Urothelium cell line (cell line): ENCODE data around the gene FBXO11.
"Not testable (repeated sequence)": the region's sequence is repeated elsewhere in the genome, so short reads cannot be mapped to it uniquely, and the experiment has no call there.

Experiments
- DNase-seq: peaks from one replicate; pipeline ENCODE4 v3.0.0; 2011; ENCODE audit warnings: low spot score, mixed read lengths
- FAIRE-seq: peaks from 2 replicates; lab custom pipeline; 2011; peaks lifted over from hg19 to GRCh38; lab: Jason Lieb, UNC

The FBXO11 gene

DNA sequence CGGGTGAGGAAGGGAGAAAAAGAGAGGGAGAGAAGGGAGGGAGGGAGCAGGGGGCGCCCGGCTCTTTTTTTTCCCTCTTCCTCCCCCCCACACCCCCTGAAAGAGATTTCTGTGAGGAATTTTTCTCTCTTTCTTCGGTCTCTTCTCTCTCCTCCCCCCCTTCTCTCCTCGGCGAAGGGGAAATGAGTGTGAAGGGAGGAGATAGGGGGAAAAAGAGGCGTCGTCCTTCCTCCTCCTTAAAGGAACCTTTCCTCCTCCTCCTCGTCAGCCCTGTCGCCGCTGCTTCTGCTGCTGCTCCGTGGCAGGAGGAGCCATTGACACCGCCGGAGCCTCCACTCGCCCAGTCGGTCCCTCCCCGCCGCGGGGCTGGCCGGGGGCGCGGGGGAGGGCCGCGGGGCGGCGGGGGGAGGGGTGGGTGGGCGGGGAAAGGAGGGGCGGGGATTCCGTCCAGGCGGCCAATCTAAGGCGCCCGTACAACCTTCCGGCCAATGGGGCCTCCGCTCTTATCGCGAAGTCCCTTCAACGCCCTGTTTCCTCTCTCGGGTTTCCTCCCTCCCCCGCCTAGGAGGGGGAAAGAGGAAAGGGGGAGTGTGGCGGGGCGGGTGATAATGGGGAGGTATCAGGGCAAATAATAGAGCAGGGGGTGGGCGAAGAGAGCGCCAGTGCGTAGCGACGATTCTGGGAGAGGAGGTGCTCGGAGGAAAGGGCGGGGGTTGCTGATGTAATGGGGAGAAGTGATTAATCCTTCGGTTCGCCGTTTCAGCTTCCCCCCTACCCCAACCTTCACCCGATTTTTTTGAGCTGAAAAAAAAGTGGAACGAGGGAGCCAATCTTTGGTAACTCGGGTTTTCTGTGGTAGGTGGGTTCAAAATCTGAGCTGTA, at the start of gene FBXO11:
TSS of gene FBXO11 (minus strand) at position 342 of the 882 bp plus-strand sequence. CDS start 778 bp downstream, outside the sequence.
- peak; percentile 76 for FAIRE-seq
- DNase-seq: peak; percentile 97

DNA sequence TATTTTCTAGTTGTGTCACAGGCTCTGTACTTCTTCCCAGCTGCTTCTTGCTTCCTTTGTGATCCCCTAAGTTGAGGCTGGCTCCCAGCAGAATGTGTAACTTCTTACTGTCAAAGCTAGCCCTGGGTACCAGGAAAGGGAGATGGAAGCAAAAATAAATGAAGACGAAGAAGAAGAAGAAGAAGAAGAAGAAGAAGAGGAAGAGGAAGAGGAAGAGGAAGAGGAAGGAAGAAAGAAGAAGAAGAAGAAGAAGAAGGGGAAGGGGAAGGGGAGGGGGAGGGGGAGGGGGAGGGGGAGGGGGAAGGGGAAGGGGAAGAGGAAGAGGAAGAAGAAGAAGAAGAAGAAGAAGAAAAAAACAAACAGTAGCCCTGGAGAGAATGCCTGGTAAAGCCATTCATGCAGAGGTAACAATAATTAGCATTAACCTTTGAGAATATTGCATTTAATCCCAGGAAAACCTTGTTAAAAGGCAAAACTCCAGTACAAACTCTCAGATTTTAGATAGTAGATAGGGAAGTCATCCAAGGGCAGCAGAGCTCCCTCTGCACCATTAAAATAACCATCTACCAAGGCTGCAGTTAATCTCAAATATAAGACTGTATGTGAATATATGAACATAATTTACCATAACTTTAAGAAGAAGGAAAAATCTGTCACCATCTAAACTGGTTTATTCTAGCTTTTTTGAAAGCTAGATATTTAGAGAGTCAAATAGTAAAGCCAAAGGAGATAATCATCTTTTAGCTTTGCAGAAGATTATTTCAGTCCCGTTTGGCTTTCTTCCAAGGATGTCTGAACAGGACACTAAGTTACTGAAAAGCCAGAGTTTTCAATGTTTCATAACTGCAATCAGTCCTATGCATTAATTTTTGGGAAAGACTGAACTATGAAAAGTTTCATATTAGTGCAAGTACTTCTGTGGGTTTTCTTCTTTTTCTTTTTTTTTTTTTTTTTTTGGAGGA, 44.3 kb upstream of the FBXO11 start:
- FAIRE-seq (no peak), DNase-seq (no peak)

DNA sequence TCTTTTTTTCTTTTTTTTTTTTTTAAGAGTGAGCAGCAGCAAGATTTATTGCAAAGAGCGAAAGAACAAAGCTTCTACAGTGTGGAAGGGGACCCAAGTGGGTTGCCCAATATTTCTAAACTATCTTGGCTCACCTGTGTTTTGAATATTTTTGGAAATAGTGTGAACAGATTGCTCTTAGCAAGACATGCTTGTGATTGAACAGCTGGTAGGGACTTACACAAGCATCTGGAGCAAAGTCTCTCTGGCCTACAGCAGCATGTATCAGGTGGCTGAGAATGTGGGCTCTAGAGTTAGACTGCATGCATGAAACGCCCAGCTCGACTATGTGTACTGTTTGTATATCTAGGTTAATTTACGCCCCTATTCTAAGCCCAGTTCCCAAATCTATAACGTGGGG, 40.3 kb upstream of the FBXO11 start:
- DNase-seq: no peak
- FAIRE-seq: no peak

DNA sequence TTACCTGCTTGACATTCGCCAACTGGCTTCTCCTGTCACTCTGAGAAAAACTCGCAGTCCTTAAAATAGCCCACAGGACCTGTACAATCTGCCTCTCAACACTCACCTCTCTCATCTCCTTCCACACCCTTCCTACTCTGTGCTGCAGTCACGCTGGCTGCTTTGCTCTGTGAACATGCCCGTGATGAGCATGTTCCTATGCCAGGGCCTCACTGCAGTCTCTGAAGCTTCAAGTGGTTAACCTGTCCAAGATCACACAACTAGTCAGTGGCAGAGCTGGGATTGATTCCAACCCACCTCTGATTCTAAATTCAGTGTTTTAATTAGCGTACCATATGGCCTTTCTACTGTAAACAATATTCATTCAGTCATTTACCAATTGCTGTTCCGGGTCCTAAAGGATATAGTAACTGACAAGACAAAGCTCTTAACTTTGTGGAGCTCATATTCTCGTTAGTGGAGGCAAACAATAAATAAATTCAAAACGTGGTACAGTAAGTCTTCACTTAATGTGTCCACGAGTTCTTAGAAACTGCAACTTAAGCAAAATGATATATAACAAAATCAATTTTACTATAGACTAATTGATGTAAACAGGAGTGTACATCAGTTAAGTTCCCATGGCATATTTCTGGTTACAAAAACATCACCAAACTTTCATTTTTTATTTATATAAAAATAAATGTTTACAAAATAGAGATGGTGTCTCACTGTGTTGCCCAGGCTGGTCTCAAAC, 38.9 kb upstream of the FBXO11 start:
- FAIRE-seq (no peak), DNase-seq (no peak)

DNA sequence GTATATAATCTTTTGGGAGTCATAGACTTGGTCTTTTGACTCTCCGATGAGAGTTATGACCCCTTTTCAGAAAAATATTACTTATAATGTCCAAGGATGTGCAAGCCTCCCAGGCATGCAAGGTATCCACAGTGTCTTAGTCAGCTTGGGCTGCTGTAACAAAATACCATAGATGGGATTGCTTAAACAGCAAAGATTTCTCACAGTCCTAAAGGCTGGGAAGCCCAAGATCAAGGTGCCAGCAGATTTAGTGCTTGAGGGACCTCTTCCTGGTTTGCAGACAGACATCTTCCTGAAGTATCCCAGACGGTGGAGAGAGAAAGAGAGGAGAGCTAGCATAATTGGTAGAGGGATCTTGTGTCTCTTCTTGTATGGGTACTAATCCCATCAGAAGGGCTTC, 35.6 kb upstream of the FBXO11 start:
- FAIRE-seq (no peak), DNase-seq (no peak)

DNA sequence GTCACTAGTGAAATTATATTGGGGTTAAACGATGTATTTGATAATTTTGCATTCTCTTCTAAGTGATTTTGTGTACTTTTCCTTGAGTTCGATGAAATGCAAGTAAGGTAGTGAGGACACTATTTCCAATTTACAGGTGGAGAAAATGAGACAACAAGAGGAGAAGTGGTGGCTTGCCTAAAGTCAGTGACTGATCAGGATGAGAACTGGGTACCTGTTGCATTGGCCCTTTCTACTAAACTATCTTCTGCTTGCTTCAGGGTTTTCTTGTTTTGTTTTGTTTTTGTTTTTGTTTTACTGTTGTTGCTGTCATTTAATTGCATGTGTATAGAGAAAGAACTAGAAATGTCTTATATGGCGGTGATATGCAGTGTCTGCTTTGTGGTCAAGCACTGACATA, 31.4 kb upstream of the FBXO11 start:
- FAIRE-seq: no peak
- no peak for DNase-seq

DNA sequence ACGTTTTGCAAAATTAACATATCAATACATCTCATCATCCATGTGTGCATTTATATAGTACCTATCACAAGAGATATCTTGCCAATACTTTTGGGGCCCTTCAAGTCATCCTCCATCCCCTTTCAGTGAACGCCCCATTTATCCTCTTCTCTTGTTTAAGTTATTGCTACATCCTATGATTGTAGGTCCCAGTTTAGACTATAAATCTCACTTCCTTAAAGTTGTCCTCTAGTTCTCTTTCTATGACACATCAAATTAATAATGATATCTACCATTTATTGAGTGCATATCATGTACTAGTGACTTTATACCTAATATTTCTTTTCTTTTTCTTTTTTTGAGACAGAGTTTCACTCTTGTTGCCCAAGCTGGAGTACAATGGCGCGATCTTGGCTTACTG, 28.8 kb upstream of the FBXO11 start:
- DNase-seq: no peak
- no peak for FAIRE-seq

DNA sequence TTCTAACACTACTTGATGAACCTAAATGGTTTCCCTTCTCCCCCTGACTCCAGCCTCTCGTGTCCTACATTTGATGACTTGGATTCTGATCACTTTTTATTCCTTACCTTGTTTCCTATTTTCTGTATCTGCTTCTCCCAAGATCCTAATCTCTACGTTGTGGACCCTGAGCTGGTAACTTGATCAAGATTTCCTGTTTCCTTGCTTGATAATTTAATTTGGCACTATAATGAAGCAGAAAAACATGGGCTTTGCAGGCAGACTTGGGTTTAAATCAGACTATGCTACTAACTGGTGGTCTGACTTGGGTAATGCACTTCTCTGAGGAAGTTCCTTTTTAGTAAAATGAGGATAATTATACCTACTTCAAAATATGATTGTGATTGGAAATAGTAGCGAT, 11.7 kb upstream of the FBXO11 start:
- no peak for DNase-seq
- FAIRE-seq: no peak

DNA sequence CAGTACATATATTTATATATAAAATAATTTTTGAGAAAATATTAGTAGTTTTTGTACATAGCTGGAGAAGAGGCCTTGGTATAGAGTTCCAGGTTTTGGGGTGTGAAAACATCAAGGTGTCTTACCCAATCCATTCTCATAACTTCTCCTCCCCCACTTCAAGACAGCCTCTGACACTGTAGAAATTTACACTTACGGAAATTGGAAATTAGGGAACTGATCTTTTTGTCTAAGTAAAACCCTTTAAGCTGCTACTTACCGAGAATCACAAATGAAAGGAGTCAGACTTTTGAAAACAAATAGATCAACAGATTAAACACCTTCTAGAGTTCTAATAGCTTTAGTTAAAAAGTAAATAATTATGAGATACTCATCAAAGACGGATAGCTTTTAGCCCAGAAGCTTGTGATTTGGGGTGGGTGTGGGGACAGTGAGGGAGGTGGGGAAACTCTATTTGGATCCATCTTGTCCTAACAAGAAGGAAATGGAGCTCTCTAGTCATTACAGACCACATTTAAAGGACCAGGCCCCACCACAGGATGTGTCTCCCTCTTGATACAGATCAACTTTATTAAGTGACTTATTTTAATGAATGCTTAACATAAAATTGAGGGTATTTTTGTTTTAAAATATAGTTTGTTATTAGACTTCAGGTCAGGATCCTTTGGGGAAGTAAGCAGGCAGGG, 11.1 kb upstream of the FBXO11 start:
- FAIRE-seq (no peak), DNase-seq (no peak)

DNA sequence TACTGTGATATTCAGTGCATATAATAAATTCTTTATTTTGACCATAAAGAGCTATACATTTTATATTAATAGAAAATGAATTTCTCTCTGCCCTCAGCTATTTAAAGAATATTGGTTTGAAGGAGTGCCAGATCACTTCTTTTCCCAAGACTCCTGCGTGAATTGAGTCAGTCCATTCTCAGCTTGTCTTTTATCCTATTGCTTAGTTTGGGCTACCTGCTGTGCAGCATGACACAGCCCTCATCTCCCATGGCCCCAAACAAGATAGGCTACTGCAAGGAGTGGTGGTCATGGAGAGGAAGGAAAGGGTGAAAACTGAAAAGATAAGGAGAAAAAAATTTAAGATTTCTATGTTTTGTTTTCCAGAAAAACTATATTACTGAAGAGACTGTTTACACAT, 10.1 kb upstream of the FBXO11 start:
- no peak for FAIRE-seq

DNA sequence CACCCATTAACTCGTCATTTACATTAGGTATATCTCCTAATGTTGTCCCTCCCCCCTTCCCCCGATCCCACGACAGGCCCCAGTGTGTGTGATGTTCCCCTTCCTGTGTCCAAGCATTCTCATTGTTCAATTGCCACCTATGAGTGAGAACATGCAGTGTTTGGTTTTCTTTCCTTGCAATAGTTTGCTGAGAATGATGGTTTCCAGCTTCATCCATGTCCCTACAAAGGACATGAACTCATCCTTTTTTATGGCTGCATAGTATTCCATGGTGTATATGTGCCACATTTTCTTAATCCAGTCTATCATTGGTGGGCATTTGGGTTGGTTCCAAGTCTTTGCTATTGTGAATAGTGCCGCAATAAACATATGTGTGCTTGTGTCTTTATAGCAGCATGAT, 4.4 kb upstream of the FBXO11 start:
- not testable (repeated sequence) for DNase-seq, FAIRE-seq

More for the DNA sequence above, 10.1 kb upstream of the FBXO11 start:
- no peak for DNase-seq

DNA sequence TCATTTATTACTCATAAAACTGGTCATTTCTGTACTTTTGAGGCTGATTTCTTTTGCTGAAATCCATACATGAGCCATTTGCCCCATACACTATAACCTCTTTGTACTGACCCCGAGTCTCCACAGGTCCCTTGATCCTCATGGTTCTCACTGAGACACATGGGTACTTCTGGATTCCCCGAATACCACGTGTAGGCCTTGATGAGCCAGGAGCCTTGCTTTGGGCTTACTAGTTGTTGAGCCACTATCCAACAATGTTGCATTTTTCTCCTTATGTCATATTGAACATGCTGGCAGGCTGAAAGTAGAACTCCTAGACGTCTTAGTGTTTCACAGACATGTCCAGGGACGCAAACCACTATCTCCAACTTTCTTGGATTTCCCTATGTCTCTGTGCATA, 2.4 kb upstream of the FBXO11 start:
- DNase-seq (no peak), FAIRE-seq (no peak)

DNA sequence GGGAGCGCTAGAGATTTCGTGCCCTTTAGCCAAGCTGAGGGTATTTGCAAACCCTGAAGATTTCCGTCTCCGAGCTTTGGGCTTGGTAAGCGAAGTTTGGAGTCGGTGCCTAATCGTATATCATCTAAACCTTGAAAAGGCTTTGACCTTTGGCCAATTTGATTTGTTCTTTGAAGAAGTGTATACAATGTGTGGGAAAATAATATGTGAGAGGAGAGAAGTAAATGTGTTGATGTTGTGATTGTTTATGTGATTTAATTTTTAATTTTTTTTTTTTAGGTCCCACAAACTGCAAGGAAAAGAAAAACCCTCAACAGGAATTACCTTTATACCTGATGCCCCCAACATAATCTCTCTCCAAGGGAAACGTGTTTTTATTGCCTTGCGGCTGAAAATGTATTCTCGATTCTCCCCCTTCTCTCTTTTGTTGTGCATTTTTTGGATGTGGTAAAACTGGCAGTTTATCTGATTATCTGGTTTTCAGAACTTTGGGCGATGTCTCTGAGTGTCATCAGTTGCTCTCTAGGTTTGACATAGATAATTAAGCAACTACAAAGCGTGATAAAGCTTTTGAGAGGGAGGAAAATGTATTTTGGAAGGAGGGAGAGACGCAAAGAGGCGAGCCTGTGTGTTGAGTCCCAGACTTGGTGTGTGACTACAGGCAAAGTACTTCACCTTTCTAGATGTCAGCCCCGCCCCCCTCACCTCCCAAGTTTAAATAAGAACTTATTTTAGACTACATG, 912 bp upstream of the FBXO11 start:
- no peak for FAIRE-seq

DNA sequence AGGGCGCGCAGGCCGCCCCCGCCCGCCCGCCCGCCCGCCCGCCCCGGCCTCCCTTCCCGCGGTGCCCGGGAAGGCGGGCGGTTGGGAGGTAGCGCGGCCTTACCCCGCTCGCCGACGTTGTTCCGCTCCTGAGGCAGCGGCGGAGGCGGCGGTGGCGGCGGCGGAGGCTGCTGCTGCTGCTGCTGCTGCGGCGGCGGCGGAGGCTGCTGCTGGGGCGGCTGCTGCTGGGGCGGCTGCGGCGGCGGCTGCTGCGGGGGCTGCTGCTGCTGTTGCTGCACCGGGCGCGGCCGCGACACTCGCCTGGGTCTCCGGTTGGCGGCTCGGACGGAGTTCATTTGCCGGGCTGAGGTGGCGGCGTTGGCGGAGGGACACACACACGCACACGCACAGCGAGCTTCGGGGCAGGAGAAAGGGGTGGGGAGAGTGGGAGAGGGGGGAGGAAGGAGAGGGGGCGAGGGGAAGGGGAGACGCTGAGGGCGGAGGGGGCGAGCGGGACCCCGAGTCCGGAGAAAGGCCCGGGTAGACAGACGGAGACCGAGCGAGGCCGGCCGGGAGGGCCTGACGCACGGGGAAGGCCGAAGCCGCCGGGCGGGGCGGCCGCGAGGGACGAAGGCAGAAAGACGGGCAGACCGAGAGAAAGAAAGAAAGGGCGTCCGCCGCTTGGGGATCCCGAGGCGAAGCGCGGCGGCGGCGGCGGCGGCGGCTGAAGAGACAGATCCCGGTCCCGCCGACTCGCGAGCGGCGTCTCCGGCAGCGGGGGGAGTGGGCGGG, 727 bp downstream of the FBXO11 start:
- DNase-seq (peak; percentile 34), FAIRE-seq (no peak)

More for the DNA sequence above, 912 bp upstream of the FBXO11 start:
- DNase-seq: peak; percentile 14

DNA sequence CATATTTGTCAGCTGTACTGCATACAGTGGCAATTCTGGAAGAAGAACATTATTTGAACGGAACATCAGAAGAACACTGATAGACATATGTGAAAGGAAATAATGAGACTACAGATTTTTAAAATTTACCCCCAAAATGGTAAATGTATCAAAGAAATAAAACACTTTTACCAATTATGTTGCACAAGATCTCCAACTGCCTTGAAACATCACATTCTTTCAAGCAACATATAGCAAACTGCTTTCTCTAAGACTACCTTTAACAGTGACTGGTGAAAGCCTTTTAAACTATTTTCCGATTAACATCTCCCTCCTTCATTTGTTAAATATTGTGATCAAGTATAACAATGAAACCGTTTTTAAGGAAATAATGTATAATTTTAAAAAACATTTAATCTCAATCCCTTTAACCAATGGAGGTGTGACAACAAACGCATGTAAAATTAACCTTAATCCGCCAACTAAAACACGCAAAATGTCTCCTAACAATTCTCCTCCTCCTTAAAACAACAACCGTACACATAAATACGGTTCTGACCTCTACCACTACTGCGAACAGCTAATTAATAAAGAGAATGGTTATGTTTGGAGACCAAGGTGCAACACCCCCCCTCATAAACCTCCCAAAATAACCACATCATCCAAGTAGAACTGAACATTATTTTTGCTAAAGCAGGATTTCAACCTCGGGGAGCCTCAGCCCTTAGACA, 2.4 kb downstream of the FBXO11 start:
- FAIRE-seq (no peak), DNase-seq (no peak)

DNA sequence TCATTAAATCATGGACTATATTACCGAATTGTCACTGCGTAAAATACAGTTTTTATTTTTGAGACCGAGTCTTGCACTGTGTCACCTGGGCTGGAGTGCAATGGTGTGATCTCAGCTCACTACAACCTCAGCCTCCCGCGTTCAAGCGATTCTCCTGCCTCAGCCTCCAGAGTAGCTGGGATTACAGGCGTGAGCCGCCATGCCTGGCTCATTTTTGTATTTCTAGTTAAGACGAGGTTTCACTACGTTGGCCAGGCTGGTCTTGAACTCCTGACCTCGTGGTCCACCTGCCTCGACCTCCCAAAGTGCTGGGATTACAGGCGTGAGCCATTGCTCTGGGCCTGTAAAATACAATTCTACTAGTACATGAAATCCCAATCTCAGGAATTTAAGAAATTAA, 4.4 kb downstream of the FBXO11 start:
- DNase-seq, FAIRE-seq: not testable (repeated sequence)

DNA sequence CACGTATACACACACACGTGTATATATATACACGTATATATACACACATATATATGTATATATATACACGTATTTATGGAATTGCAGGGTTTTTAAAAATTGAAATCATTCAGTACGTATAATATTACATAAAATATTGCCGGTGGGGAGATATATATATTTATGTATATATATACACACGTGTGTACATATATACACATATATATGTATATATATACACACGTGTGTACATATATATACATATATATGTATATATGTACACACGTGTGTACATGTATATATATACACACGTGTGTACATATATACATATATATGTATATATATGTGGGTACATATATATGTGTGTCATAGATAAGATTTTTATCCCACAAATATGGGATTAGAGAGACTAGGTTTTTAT, 5.4 kb downstream of the FBXO11 start:
- DNase-seq (no peak), FAIRE-seq (no peak)
